HG03039 (cell line): ENCODE data around the gene ARRB1.
"Not testable (repeated sequence)": the region's sequence is repeated elsewhere in the genome, so short reads cannot be mapped to it uniquely, and the experiment has no call there.

Source experiments
- ATAC-seq: cut with Tn5 transposase; IDR thresholded peaks from one replicate; pipeline ENCODE4 v1.9.1; 2021; ENCODE audit warnings: mild to moderate bottlenecking, moderate library complexity; ENCODE audit not compliant: unreplicated experiment

ARRB1 gene

DNA sequence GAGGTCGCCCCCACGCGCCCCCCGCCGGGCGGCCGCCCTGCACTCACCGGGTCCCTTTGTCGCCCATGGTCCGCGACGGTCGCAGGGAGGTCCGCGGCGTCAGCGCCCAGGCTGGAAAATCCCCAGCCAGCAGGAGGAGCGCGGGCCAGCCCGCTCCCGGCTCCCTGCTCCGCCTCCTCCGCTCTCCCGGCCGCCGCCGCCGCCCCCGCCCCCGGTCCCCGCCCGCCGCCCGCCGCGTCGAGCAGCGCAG is at the start of gene ARRB1:
ARRB1 (minus strand) TSS at position 121 of the 250 bp plus-strand sequence; CDS start at position 67, 54 bp downstream.
- no peak for ATAC-seq

DNA sequence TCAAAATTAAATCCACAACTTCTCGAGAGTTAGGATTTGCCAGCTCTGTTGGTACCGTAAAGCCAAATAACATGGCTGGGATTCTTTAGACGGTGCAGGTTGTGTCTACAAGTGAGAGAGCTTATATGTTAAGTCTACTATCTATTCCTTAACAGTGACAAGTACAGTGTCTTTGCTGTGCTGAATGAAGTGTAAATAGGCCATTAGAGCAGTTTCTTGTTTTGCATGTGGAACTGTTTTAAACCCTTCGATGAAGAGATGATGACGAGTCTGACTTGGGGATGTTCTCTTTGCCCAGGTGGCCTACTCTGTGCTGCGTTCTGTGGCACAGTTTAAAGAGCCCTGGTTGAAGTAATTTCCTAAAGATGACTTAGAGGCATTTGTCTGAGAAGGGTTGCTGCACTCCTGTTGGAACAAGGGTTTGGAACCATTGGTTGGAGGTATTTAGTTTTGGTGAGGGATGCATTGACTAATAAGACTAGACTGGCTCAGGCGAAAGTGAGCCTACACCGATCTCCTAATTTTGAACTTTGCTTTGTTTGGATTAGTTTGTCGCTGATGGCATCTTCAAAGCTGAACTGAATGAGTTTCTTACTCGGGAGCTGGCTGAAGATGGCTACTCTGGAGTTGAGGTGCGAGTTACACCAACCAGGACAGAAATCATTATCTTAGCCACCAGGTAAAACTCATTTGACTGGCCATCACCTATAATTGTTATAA is 48.8 kb upstream of the ARRB1 start:
- ATAC-seq = no peak

DNA sequence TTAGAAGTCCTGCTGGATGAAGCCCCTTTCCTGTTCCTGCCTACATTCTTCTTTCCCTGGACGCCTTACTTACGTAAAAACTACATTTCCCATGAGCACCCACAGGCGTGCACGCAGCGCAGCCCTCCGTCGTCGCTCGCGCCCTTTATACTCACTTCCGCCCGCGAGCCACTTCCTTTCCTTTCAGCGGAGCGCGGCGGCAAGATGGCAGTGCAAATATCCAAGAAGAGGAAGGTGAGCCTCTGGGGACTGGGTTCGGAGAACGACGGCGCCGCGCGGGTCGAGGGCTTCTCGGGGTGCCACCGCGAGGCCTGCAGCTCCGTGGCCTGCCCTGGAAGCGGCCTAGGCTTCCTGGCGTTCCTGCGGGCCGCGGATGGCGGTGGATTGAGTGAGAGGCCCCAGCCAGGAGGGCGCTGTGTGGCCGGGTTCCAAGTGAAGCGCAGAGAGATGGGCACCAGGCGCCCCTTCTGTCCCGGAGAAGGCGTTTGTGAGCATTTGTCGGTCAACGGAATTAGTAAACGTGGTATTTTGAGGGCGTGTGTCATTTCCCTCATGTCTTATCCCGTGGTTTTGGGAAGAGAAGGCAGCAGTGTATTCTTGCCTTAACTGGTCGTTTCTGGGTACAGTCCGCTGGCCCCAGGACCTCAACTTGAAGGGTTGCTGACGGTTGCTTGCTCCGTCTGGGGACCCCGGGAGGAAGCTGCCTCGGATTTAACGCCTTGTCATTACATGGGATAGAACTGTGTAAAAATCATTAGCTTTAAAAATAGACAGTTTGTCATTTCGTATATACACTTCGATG is 48.1 kb upstream of the ARRB1 start, which contains the start of gene RPS3:
RPS3 (plus strand) TSS at position 175 of the 802 bp plus-strand sequence; CDS start at position 205, 30 bp downstream.
- peak; percentile 85 for ATAC-seq

DNA sequence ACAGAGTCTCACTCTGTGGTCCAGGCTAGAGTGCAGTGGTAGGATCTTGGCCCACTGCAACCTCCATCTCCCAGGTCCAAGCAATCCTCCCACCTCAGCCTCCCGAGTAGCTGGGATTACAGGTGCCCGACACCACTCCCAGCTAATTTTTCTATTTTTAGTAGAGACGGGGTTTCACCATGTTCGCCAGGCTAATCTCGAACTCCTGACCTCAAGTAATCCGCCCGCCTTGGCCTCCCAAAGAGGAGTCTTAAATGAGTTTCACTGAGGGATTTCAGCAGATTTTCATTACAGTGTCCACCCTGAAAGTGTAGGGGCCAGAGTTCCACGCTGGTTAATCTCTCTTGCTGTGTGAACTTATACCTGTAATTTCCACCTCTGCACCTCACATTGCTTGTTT is 47.4 kb upstream of the ARRB1 start:
- no peak for ATAC-seq

DNA sequence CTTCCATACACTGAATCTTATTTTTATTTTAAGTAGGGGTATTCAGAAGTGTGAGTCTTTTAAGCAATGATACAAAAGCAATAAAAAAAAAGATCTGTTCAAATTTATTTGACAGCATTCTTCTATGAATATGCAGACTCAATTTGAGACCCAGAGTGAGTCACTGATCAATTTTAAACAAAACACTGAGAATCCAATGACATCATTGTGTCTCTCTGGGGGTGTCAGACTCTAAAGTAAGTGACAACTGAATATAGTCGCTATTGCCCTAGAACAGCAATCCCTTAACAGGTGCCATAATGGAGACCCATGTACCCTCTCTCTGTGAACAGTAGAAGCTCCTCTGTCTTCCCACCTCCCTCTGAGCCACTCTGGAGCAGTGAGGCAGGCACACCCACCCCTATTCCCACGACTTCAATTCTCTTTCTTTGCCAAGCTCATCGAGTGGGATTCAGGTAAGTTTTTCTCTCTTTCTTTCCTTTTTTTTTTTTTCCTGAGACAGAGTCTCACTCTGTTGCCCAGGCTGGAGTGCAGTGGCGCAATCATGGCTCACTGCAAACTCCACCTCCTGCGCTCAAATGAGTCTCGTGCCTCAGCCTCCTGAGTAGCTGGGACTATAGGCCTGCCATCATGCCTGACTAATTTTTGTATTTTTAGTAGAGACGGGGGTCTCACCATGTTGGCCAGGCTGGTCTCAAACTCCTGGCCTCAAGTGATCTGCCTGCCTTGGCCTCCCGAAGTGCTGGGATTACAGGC is 42.8 kb upstream of the ARRB1 start:
- no peak for ATAC-seq

DNA sequence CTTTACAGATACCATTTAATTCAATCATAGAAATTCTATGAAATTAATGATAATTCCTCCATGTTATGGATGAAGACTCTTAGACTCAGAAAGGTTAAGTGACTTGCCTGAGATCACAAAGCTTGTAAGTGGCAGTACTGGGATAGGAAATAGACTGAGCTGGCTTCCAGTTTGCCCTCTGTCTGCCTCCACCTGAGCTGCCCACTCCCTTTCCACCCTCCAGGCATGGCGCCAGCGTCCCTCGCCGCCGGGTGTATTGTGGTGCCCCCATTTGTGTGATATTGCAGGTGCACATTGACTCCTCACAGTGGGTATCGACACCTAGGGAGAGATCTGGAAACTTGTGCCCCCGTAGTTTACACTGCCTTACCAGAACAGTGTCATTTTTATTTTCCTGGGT is 38.5 kb upstream of the ARRB1 start:
- no peak for ATAC-seq

DNA sequence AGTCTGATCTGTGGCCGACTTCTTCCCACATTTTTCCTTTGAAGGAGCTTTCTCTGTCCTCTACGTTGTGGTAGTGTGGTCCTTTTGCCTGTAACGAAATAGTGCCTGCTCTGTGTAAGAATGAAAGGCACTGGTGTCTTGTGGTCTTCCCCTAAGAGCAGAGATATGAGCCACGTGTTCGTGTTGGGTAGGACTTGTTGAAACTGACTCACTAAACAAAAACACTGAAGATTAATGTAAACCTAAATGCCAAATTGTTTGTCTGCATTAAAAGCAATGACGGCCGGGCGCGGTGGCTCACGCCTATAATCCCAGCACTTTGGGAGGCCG is 37.8 kb upstream of the ARRB1 start:
- ATAC-seq = no peak

DNA sequence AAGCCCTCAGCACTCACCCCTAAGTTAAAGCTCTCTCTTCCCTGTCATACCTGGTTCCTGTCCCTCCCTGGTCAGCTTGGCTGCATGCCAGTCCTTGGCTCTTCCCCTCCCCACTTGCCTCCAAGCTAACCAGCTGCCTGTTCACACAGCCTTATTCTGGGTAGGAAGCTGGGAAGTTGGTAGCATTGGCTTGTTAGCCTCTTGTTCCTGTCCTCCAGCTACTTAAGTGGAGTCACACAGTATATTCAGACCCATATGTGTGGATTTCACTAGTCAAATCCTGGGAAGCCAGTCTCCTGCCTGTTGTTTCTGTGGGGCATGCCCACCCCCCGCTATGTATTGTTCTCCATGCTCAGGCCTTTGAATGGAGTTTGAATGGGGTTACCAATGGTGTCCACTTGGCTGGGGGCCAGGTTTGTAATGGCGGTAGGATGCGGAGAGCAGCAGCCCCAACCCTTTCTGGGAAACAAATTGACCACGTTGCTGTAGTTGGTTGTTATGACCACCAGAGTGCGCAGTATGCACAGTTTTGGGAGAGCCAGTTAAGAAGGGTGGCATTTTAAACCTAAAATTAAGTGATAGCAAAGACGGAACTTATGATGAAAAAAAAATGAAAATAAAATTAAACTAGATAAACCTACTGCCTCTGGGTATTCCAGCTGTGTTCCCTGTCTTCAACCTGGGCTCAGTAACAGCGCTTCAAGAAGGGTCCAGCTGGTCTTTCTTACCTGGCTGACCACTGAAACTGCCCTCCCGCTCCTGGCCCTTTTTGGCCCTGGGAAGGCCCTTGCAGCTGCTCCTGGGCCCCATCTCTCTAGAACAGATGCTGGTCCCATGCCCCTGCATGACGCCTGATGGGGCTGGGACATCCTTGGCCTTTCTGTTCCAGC is 37.2 kb upstream of the ARRB1 start:
- no peak for ATAC-seq

DNA sequence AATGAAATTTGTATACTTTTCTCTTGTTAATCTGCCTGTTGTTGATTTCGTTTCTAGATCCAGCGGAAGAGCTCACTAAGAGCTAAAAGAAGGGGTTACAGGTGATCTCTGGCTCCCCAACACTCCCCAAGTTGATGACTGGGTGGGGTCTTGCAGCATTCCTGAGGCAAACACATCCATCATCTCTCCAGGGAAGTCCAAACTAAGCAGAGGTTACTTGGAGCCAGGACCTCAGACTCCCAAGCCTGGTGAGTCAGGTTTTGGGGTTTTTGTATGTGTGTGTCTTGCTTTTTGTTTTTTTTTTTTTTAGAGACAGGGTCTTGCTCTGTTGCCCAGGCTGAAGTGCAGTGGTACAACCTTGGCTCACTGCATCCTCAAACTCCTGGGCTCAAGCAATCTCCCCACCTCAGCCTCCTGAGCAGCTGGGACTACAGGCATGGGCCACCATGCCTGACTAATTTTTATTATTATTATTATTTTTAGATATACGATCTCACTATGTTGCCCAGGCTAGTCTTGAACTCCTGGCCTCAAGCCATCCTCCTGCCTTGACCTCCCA is 36.4 kb upstream of the ARRB1 start:
- no peak for ATAC-seq

DNA sequence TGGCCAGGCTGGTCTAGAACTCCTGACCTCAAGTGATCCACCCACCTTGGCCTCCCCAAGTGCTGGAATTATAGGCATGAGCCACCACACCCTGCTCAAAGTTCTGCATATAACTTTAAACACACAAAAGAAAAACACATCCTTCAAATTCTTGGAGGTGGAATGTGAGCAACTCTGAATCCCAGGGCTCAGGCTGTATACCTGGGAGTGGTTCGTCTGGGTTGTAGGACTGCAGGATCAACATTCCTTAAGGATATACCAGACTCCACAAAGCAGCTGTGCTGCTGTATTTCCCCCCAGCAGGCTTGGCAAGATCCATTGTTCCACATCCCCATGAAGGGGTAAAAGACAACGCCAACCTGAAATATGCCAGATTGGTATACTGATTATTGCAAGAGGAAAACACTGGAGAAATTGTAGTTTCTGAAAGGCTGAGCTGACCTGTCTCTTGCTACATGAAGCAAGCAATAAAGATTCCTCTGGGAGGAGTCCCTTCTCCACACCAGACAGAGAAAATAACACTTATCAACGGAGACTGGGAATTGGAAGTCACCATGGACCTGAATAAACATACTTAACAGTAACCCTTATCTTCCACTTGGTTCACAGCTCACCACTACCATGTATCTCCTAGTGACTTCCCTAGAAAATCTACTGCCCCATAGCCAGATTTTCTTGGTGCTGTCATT is 35.6 kb upstream of the ARRB1 start:
- ATAC-seq = no peak

DNA sequence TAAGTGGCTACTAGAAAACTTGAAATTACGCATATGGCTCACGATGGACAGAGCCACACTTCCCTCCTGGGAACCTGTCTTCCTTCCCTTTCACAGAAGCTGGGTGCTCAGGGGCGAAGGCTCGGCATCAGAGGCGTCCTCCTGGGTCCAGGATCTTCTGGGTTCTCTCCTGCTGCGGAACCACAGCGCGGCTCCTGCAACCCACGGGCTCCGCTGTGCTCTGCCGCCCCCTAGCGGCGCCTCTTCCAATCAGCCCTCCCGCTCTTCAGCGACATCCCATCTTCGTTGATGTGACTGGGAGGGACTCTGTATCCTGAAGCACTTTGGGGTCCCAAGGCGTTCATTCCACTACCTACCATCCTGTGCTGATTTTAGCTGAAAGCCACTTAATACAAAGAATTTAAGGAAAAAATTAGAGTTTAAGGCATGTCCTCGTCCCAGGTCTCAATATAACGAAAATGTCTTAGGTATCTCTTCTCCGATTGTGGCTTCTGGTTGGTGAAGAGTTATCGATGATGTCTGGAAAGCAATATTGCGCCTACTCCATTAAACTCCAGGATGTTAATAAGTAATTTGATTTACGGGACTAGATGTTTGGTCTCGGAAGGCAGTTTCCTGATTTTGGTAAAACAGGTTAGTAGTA is 33.1 kb upstream of the ARRB1 start:
- no peak for ATAC-seq

DNA sequence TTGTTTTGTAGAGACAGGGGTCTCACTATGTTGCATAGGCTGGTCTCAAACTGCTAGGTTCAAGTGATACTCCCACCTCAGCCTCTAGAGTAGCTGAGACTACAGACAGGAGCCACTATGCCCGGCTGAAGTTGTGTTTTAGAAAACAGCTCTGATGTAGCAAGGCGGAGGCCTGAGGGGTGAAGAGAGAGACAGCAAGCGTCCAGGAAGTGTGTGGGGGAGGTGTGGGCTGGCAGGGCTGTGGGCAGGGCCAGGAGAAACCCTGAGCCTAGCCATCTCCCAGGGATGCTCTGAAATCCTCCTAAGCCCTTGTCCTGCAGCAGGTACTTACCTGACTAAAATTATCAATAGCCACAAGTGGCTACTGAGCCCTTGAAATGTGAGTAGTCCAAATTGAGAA is 31.8 kb upstream of the ARRB1 start:
- ATAC-seq = no peak

DNA sequence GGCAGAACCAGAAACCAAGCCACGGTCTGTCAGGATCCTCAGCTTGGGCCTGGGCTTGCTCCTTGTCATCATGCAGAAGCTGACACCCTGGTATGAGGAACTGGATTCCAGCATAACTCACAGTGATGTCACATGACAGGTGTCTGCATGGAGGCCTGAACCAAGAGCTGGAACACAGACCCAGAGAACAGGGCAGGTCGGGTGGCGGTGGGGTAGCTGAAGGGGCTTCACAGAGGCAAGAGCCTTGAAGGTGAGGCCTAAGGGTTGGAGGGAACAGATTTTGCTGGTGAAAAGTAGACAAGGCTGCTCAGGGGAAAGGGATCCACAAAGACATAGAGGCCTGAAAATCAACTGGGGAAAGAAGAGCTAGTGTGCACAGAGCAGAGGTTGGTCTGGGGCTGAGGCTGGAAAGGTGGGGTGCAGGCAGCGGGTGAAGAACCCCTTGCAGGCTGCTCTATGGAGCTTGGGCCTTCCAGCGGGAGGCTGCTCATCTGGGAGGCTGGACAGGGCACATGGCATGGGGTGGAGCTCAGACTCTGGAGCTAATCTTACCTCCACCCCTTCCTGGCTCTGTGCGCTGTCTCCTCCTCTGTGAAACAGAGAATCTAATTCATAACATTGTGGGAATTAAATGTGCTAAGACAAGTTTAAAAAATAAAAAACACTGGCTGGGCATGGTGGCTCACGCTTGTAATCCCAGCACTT is 29.4 kb upstream of the ARRB1 start:
- no peak for ATAC-seq

DNA sequence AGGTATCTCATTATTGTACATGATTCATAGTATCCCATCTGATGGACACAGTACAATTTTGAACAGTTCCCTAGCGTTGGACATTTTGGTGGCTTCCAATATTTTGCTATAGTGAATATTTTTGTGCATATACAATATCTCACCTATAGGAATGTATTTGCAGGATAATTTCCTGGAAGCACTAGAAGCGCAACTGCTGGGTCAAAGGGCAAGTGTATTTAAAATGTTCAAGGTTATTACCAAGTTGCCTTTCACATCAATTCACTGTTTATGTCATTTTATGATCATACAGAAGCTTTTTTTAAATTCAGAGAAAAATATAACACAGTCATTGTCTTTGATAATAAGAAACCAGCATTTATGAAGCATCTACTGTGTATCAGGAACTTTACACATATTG is 28.8 kb upstream of the ARRB1 start:
- no peak for ATAC-seq

DNA sequence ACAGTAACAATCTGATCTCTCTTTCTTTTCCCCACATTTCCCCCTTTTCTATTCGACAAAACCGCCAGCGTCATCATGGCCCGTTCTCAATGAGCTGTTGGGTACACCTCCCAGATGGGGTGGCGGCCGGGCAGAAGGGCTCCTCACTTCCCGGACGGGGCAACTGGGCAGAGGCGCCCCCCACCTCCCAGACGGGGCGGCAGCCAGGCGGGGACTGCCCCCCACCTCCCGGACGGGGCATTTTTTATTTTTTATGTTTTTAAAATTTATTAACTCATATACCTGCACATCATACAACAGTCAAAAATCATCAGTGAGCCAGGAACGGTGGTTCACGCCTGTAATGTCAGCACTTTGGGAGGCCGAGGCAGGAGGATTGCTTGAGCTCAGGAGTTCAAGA is 27.3 kb upstream of the ARRB1 start:
- not testable (repeated sequence) for ATAC-seq

DNA sequence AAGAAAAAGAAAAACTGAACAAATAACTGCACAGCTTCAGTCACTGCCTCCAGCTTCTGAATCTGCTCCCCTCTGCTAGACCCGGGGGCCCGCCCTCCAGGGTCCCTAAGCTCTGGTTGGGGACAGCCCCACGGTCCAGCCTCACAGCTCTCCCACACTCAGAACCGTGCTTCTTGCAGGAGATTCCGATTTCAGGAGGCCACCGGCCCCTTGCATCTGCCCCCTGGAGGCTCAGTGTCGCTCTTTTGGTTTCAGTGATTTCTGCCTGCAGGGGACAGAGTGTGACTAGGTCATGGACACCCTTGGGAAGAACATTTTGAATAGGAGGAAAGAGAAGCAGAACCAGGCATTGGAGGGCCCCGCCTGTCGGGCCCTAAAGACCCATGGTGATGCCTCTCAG is 24.7 kb upstream of the ARRB1 start:
- ATAC-seq = no peak

DNA sequence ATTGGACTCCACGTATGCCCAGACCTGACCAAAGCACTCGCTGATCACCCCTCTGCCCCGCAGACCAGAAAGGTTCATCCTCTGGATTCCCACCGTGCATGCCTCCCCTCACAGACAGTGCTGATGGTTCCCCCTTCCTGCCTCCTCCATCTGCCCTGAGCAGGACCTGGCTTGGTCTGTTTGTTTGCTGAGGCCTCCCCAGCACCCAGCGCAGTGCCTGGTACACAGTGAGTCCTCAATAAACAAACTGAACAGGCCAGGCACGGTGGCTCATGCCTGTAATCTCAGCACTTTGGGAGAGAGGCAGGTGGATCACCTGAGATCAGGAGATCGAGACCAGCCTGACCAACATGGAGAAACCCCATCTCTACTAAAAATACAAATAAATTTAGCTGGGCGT is 24.2 kb upstream of the ARRB1 start:
- ATAC-seq = no peak

DNA sequence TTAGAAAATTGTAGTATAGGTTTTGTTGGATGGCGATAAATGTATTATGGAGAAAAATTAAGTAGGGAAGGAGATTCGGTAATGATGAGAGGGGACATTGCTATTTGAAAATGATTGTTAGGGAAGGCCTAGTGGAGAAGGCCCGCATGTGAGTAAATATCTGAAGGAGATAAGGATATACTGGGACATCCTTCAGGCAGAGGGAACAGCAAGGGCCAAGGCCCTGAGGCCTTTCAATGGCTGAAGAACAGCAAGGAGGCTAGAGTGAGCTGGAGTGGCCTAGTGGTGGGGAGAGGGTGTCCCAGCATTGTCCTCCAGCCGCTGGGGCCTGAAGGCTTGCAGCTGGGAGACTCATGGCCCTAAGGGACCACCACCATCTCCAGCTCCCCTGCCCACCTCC is 23.2 kb upstream of the ARRB1 start:
- no peak for ATAC-seq

DNA sequence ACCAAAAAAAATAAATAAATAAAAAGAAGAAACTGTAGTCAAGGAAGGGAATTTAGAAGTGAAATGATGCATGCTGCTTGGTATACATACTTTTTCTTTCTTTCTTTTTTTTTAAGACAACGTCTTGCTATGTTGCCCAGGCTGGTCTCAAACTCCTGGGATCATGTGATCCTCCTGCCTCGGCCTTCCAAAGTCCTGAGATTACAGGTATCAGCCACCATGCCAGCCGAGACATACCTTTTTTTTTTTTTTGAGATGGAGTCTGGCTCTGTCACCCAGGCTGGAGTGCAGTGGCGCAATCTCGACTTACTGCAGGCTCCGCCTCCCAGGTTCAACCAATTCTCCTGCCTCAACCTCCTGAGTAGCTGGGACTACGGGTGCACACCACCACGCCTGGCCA is 21.7 kb upstream of the ARRB1 start:
- ATAC-seq = no peak
